GM12864 (cell line): ENCODE data around the gene ADNP.

ENCODE experiments used
- DNase-seq: peaks from one replicate; pipeline ENCODE4 v3.0.0-alpha.2; 2011; ENCODE audit warnings: low read depth
- H3K4me3 ChIP-seq: 2 replicates; pipeline ENCODE4 v1.5.1; 2011; ENCODE audit warnings: mild to moderate bottlenecking, low read depth, low read length, control low read depth
- CTCF ChIP-seq: IDR thresholded peaks from 2 replicates; pipeline ENCODE4 v1.5.1; 2011; ENCODE audit warnings: low read depth, mild to moderate bottlenecking, moderate library complexity, low read length, control low read depth, inconsistent platforms; ENCODE audit errors: missing control alignments

The ADNP gene

DNA sequence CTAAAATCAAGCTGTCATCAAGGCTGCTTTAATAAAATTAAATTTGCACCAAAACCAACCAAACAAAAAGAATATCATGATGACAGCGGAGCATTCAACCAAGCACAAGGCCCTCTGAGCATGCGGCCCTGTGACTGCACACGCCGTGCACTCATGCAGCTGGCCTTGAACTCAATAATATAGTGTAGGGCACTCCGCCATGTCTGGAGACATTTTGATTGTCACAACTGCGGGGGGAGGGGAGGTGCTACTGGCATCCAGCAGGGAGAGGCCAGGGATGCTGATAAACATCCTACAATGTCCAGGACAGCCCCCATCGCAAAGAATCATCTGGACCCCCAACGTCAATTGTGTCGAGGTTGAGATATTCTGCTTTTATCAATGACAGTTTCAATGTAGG, 37.1 kb upstream of the ADNP start:
- no peak overlapping the region for H3K4me3 ChIP-seq
- TF ChIP-seq CTCF = no peak
- DNase-seq = no peak

- no peak overlapping the region for H3K4me3 ChIP-seq
- TF ChIP-seq CTCF = no peak
- no peak for DNase-seq
Observed at GRCh38 chr20:50967586-50967985, 36.3 kb upstream of the ADNP start.

DNA sequence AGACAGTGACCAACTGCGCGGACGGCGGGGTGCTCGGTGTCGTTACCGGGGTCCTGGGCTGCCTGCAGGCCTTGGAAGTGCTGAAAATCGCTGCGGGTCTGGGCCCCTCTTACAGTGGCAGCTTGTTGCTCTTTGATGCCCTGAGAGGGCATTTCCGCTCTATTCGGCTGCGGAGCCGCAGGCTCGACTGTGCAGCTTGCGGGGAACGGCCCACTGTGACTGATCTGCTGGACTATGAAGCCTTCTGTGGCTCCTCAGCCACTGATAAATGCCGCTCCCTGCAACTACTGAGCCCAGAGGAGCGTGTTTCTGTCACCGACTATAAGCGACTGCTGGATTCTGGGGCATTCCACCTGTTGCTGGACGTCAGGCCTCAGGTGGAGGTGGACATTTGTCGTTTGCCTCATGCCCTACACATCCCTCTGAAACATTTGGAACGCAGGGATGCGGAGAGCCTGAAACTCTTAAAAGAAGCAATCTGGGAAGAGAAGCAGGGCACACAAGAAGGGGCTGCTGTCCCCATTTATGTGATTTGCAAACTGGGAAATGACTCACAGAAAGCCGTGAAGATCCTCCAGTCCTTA, 28.4 kb upstream of the ADNP start:
- DNase-seq = no peak
- TF ChIP-seq CTCF = no peak

GRCh38 chr20:50958615-50959542, 27.6 kb upstream of the ADNP start, which contains the start of gene MOCS3:
Gene MOCS3 (plus strand): TSS chr20:50958818. CDS start chr20:50958843, 25 bp downstream.
- no peak for TF ChIP-seq CTCF
- H3K4me3 ChIP-seq = peak within 1 kb of the TSS; percentile 96
- DNase-seq = peak; percentile 83

More for the DNA sequence above, 28.4 kb upstream of the ADNP start:
- peak overlapping the region; percentile 96 for H3K4me3 ChIP-seq

DNA sequence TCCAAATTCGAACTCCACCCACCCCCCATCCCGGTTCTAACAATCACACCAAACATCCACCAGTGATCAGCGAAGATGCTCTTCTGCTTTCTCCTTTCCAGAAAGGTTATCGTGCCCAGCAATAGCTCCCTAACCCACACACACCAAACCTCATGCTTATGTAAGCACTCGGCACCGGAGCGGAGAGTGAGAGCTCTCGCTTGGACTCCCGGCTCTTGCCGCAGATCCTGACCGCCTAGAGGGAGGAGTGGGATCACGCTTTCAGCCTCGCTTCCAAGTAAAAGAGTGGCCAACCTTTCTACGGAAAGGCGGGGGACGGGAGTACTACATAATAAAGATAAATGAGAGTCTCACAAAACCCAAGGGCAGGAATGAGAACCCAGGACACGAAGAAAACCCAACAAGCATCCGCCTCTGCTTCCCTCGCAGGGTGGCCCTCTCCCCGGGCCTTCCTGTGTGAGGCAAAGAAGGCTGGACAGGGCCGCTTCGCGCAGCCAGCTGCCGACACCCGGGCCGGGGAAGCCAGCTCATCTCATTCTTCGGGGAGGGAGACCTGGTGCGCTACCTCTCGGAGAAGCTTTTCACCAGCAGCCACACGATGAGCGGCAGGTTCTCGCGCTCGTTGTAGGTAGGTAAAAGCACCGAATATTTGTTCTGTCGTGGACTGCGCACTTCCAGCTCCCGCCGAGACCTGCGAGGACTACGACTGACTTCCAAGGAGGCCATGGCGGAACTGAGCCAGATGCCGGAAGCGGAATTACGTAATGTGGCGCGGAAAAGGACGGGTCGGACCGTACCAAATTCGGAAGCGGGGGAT, 26.8 kb upstream of the ADNP start, which contains the start of gene DPM1:
Gene DPM1 (minus strand): TSS at position 735 of the 817 bp plus-strand sequence. CDS start 9 bp downstream, at position 726.
- H3K4me3 ChIP-seq = peak within 1 kb of the TSS; percentile 96
- TF ChIP-seq CTCF = no peak
- peak; percentile 80 for DNase-seq

DNA sequence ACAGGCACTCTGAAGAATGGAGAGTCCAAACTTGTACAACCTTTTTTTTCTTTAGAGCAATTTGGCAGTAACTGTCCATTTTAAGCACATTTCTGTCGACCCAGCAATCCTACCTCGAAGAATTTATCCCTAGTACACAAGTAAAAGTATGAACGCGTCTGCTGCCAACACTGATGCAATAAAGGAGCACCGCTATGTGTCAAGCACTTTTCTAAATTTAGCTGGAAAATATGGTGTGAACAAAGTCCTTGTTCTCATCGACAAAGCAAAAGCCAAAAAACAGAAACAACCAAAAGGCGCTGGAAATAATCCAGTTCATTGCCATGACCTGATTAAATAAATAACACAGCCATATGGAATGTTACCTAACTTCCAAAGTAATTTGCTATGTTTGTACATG, 26.0 kb upstream of the ADNP start:
- no peak for TF ChIP-seq CTCF
- DNase-seq = no peak
- peak overlapping the region; percentile 96 for H3K4me3 ChIP-seq
